SK-MEL-5 (cell line): ENCODE data around the gene DPEP2. TPM values are rescaled to one million over a fixed set of nuclear protein-coding genes. Genes with fewer than 3 reads are reported as not detected.
A peak's percentile ranks its signal among the peaks of the same experiment; 100 is the strongest.
"Not testable (repeated sequence)": the region's sequence is repeated elsewhere in the genome, so short reads cannot be mapped to it uniquely, and the experiment has no call there.

Source experiments
- DNase-seq: peaks from one replicate; pipeline ENCODE4 v3.0.0-alpha.2; 2016; ENCODE audit warnings: low read depth, low spot score
- in situ Hi-C: cut with HindIII; loops from 2 replicates; pipeline ENCODE4 v1.10.0; 2016; ENCODE audit warnings: low sequenced_read_pairs, high pct_unique_total_duplicates, low pct_unique_long_range_greater_than_20kb
- small RNA-seq, 2 experiments: library from RNA; depleted of rRNA; stranded (forward); fragments of <200 nt; gene quantifications; one replicate each; pipeline ENCODE3, GENCODE V24; 2014
- total RNA-seq: library from RNA; depleted of rRNA; stranded (reverse); fragments of >200 nt; shearing (Covaris generic); gene quantifications from 2 replicates; pipeline ENCODE4 v1.2.3, GENCODE V29; 2014; rRNA removed

Gene DPEP2
- total RNA-seq, 1 experiment from 2014 or later: not detected

GRCh38 chr16:67946128-67946569, 53.1 kb downstream of the DPEP2 start:
- in situ Hi-C loops: no loop called here
- DNase-seq: no peak

GRCh38 chr16:67945392-67945933, 53.8 kb downstream of the DPEP2 start:
- DNase-seq: no peak
- in situ Hi-C loops: no loop called here

GRCh38 chr16:67944690-67945391, 54.4 kb downstream of the DPEP2 start:
- no peak for DNase-seq
- in situ Hi-C loops: no loop called here

GRCh38 chr16:67943619-67944504, 55.4 kb downstream of the DPEP2 start, which contains the start of gene LCAT:
TSS of gene LCAT (minus strand) at chr16:67944120. CDS start at chr16:67944101, 19 bp downstream.
- DNase-seq: no peak

GRCh38 chr16:67943256-67943618, 56.0 kb downstream of the DPEP2 start:
- no peak for DNase-seq
- in situ Hi-C loops: no loop called here

More at GRCh38 chr16:67943619-67944504, 55.4 kb downstream of the DPEP2 start, which contains the start of gene LCAT:
- in situ Hi-C loops: no loop called here

- no peak for DNase-seq
- in situ Hi-C loops: no loop called here
Observed at GRCh38 chr16:67942510-67943255, 56.6 kb downstream of the DPEP2 start.

- in situ Hi-C loops: no loop called here
- DNase-seq: peak; percentile 65
Observed at GRCh38 chr16:67942200-67942509, 57.1 kb downstream of the DPEP2 start.

GRCh38 chr16:67941469-67942199, 57.6 kb downstream of the DPEP2 start:
- no peak for DNase-seq
- in situ Hi-C loops: no loop called here

GRCh38 chr16:67940446-67941089, 58.7 kb downstream of the DPEP2 start:
- DNase-seq: no peak
- in situ Hi-C loops: no loop called here

- no peak for DNase-seq
- in situ Hi-C loops: no loop called here
Observed at GRCh38 chr16:67939507-67940445, 59.5 kb downstream of the DPEP2 start.

- DNase-seq, in situ Hi-C loops: not testable (repeated sequence)
Observed at GRCh38 chr16:67937713-67938112, 61.6 kb downstream of the DPEP2 start.

Small RNAs within 50 kb of the gene (small RNA-seq; reads per million reads assigned to genes)
- 0 reads per million in 2 experiments for gene RNU6-359P

Other genes with a start within 250 kb of the DPEP2 start
- gene RANBP10, start 192.9 kb downstream of the DPEP2 start, total RNA-seq: 7.4 and 8.3 TPM in 2 replicates
- 0.26 and 0.35 TPM in 2 replicates for gene TSNAXIP1, start 192.6 kb downstream of the DPEP2 start, total RNA-seq
- gene THAP11, start 157.2 kb downstream of the DPEP2 start, total RNA-seq: 33.3 and 37.8 TPM in 2 replicates
- gene NUTF2, start 152.6 kb downstream of the DPEP2 start, total RNA-seq: 67.0 and 76.6 TPM in 2 replicates
- gene CENPT, start 151.8 kb downstream of the DPEP2 start, total RNA-seq: 10.2 and 11.0 TPM in 2 replicates
- 22.8 and 26.3 TPM in 2 replicates for gene EDC4, start 126.4 kb downstream of the DPEP2 start, total RNA-seq
- not detected in 2 replicates for gene NRN1L, start 114.6 kb downstream of the DPEP2 start, total RNA-seq
- gene PSKH1, start 106.2 kb downstream of the DPEP2 start, total RNA-seq: 7.8 and 9.2 TPM in 2 replicates
- gene CTRL, start 67.6 kb downstream of the DPEP2 start, total RNA-seq: 0.67 and 2.6 TPM in 2 replicates
- 22.4 and 24.0 TPM in 2 replicates for gene PSMB10, start 62.6 kb downstream of the DPEP2 start, total RNA-seq
- 0.63 and 1.8 TPM in 2 replicates for gene LCAT, start 55.4 kb downstream of the DPEP2 start, total RNA-seq
- 10.3 and 14.3 TPM in 2 replicates for gene SLC12A4, start 30.8 kb downstream of the DPEP2 start, total RNA-seq
- not detected in 2 replicates for gene DPEP3, start 19.0 kb downstream of the DPEP2 start, total RNA-seq
- not detected in 2 replicates for gene DPEP2NB, start 16.4 kb upstream of the DPEP2 start, total RNA-seq
- gene DDX28, start 23.7 kb upstream of the DPEP2 start, total RNA-seq: 19.6 and 24.3 TPM in 2 replicates
- gene DUS2, start 23.8 kb upstream of the DPEP2 start, total RNA-seq: 18.5 and 18.6 TPM in 2 replicates
- gene NFATC3, start 85.9 kb upstream of the DPEP2 start, total RNA-seq: 13.8 and 16.6 TPM in 2 replicates
- gene ESRP2, start 236.6 kb upstream of the DPEP2 start, total RNA-seq: 0.11 TPM in 1 of 2 replicates, not detected in the other
- gene PLA2G15, start 245.9 kb upstream of the DPEP2 start, total RNA-seq: 13.5 and 15.0 TPM in 2 replicates